UCSD-AML1 (cell line): Measurements from ENCODE around the gene CUL4A.
"Not testable (repeated sequence)": the region's sequence is repeated elsewhere in the genome, so short reads cannot be mapped to it uniquely, and the experiment has no call there.

ENCODE experiments used
- DNase-seq: peaks from one replicate; lab custom pipeline; 2025; ENCODE audit not compliant: unreplicated experiment; lab: John Stamatoyannopoulos, UW

CUL4A gene

GRCh38 chr13:113233101-113233500 lies 23.7 kb downstream of the CUL4A start:
- no peak for DNase-seq

- no peak for DNase-seq
Measured at GRCh38 chr13:113238536-113238935, 29.1 kb downstream of the CUL4A start.

- DNase-seq = no peak
Measured at GRCh38 chr13:113239357-113239756, 29.9 kb downstream of the CUL4A start.

- no peak for DNase-seq
Measured at GRCh38 chr13:113239986-113240385, 30.6 kb downstream of the CUL4A start.

- not testable (repeated sequence) for DNase-seq
Measured at GRCh38 chr13:113241623-113242022, 32.2 kb downstream of the CUL4A start.

- DNase-seq = no peak
Measured at GRCh38 chr13:113243847-113244246, 34.4 kb downstream of the CUL4A start.

- DNase-seq = no peak
Measured at GRCh38 chr13:113245849-113246796, 36.7 kb downstream of the CUL4A start.

GRCh38 chr13:113252516-113253095 lies 43.2 kb downstream of the CUL4A start:
- no peak for DNase-seq

- not testable (repeated sequence) for DNase-seq
Measured at GRCh38 chr13:113257908-113258307, 48.5 kb downstream of the CUL4A start.

- DNase-seq = no peak
Measured at GRCh38 chr13:113258321-113259054, 49.1 kb downstream of the CUL4A start.

GRCh38 chr13:113260996-113261395 lies 51.6 kb downstream of the CUL4A start:
- no peak for DNase-seq

- DNase-seq = not testable (repeated sequence)
Measured at GRCh38 chr13:113263016-113263415, 53.6 kb downstream of the CUL4A start.

GRCh38 chr13:113267642-113268405 lies 58.4 kb downstream of the CUL4A start:
- DNase-seq = no peak

- no peak for DNase-seq
Measured at GRCh38 chr13:113272031-113272430, 62.6 kb downstream of the CUL4A start.

GRCh38 chr13:113272701-113273181 lies 63.3 kb downstream of the CUL4A start:
- no peak for DNase-seq

- no peak for DNase-seq
Measured at GRCh38 chr13:113273321-113273720, 63.9 kb downstream of the CUL4A start.

GRCh38 chr13:113273851-113274590 lies 64.6 kb downstream of the CUL4A start:
- DNase-seq = peak; percentile 47

- no peak for DNase-seq
Measured at GRCh38 chr13:113274721-113275120, 65.3 kb downstream of the CUL4A start.

GRCh38 chr13:113275387-113275786 lies 66.0 kb downstream of the CUL4A start:
- DNase-seq = peak; percentile 39

- DNase-seq = no peak
Measured at GRCh38 chr13:113280126-113280525, 70.7 kb downstream of the CUL4A start.
